ENCODE measurements around the gene FOXL2NB. TPM values are rescaled to one million over a fixed set of nuclear protein-coding genes. Genes with fewer than 3 reads are reported as not detected.

FOXL2NB gene
- total RNA-seq, 1 donor from 2014 or later, result not detected

- no peaks in the 10 kb centered on the region for H3K9me3 Mint-ChIP-seq (ENCODE audit: low read depth)
- DNase-seq (ENCODE audit: low spot score, unreplicated experiment), result no peak
- H3K36me3 Mint-ChIP-seq (ENCODE audit: insufficient read depth), result no peaks in the 10 kb centered on the region
- TF ChIP-seq CTCF (IDR thresholded peaks at IDR 0.05; ENCODE audit: unreplicated experiment), result peak; percentile 44
- peaks cover 5% of the 10 kb centered on the region for H3K4me1 Mint-ChIP-seq (ENCODE audit: low read depth)
- no peak overlapping the region for H3K27ac Mint-ChIP-seq
- peaks cover 99% of the 10 kb centered on the region for H3K27me3 Mint-ChIP-seq
- no peak overlapping the region for H3K4me3 Mint-ChIP-seq (ENCODE audit: low read depth)
These were observed 7.3 kb upstream of the FOXL2NB start for GRCh38 chr3:138939561-138940241.

DNA sequence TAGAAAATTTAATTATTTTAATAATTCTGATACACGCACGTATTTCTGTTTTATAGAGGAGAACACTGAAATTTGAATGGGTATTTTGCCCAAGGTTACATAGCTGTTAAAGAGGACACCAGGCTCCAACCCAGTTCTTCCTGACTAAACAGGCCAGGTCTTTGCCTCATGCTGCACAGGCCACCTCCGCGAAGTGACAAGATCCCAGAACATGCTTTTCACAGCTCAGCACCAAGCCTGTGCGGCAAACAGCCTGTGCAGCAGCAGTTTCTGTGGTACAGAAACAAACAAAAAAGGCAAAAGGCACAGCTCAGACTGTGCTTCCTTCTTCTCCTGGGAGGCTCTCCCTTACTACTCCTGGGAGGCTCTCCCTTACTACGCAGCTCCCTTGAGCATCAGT, 6.6 kb upstream of the FOXL2NB start:
- peaks cover 9% of the 10 kb centered on the region for H3K4me1 Mint-ChIP-seq (ENCODE audit: low read depth)
- H3K36me3 Mint-ChIP-seq (ENCODE audit: insufficient read depth), result no peaks in the 10 kb centered on the region
- DNase-seq (ENCODE audit: low spot score, unreplicated experiment), result no peak
- no peak overlapping the region for H3K4me3 Mint-ChIP-seq (ENCODE audit: low read depth)
- H3K9me3 Mint-ChIP-seq (ENCODE audit: low read depth), result no peaks in the 10 kb centered on the region
- TF ChIP-seq CTCF (IDR thresholded peaks at IDR 0.05; ENCODE audit: unreplicated experiment), result no peak
- no peak overlapping the region for H3K27ac Mint-ChIP-seq
- H3K27me3 Mint-ChIP-seq, result peaks cover 99% of the 10 kb centered on the region

GRCh38 chr3:138941259-138941885, 5.6 kb upstream of the FOXL2NB start:
- no peak overlapping the region for H3K4me3 Mint-ChIP-seq (ENCODE audit: low read depth)
- peak; percentile 62 for DNase-seq (ENCODE audit: low spot score, unreplicated experiment)
- TF ChIP-seq CTCF (IDR thresholded peaks at IDR 0.05; ENCODE audit: unreplicated experiment), result peak; percentile 80

DNA sequence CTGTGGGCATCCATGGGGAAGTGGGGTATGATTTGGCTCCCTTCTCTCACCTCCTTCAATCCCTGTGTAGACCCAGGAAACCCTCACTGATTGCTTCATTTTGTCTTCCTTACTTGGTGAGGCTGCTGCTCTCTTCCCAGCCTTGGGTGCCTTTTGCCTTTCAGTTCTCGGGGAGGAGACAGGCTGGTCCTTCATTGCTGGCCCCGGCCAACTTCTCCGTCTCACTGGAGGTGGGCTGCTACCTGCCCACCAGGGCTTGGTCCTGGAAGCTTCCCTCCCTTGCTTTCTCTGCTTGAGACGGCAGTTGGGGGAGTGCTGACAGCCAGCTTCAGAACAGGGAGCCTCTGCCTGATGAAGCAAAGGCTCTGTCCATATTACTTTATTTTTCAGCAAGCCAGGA, 4.7 kb upstream of the FOXL2NB start:
- no peaks in the 10 kb centered on the region for H3K36me3 Mint-ChIP-seq (ENCODE audit: insufficient read depth)
- no peak for TF ChIP-seq CTCF (IDR thresholded peaks at IDR 0.05; ENCODE audit: unreplicated experiment)
- H3K27ac Mint-ChIP-seq, result no peak overlapping the region
- no peak overlapping the region for H3K4me3 Mint-ChIP-seq (ENCODE audit: low read depth)
- no peaks in the 10 kb centered on the region for H3K9me3 Mint-ChIP-seq (ENCODE audit: low read depth)
- peaks cover 91% of the 10 kb centered on the region for H3K27me3 Mint-ChIP-seq
- DNase-seq (ENCODE audit: low spot score, unreplicated experiment), result no peak
- H3K4me1 Mint-ChIP-seq (ENCODE audit: low read depth), result peaks cover 9% of the 10 kb centered on the region

More at GRCh38 chr3:138941259-138941885, 5.6 kb upstream of the FOXL2NB start:
- Mint-ChIP-seq H3K9me3 (ENCODE audit: low read depth) (no peaks in the 10 kb centered on the region), H3K4me1 (ENCODE audit: low read depth) (peaks cover 9% of the 10 kb centered on the region), H3K27ac (no peak overlapping the region), H3K36me3 (ENCODE audit: insufficient read depth) (no peaks in the 10 kb centered on the region), H3K27me3 (peaks cover 94% of the 10 kb centered on the region)

DNA sequence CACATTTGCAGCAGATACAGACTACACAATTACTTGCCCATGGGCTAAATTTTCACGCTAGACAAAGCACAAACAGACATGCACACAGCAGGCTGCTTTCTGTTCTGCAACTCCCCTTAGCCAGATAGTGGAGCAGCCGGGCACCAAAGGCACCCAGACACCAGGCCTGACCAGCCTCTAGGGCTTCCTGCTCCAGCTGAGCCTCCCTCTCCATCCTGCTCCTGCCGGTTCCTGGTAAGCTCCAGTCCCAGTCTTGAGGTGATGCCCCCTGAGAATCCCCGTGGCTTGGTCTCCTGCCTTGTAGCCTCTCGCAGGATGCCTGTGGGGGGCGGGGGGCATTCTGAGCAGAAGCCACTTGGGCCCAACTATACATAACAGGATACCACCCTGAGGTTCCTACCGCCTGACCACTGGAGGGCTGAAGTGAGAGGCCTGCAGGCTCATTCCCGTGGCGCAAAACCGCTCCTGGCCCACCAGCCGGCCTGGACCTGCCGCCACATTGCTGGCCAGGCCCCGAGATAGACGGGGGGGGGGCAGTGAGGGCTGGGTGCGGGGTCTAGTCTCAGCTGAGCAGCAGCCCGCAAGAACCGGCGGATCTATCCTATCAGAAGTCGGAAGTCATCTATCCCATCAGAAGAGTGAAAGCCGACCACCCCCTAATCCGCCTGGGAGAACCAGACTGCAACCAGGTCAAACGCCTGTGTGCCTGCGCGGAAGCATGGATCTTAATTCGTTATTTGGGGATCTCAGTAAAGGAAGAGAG, 4.0 kb upstream of the FOXL2NB start:
- Mint-ChIP-seq H3K27ac (no peak overlapping the region), H3K36me3 (ENCODE audit: insufficient read depth) (no peaks in the 10 kb centered on the region), H3K4me1 (ENCODE audit: low read depth) (peaks cover 12% of the 10 kb centered on the region), H3K9me3 (ENCODE audit: low read depth) (no peaks in the 10 kb centered on the region), H3K27me3 (peaks cover 91% of the 10 kb centered on the region), H3K4me3 (ENCODE audit: low read depth) (no peak overlapping the region)
- DNase-seq (ENCODE audit: low spot score, unreplicated experiment), result no peak
- TF ChIP-seq CTCF (IDR thresholded peaks at IDR 0.05; ENCODE audit: unreplicated experiment), result no peak

Measured in progenitor cell of endocrine pancreas (in vitro differentiated cells).